A673 (cell line): ENCODE data around the gene POLR3K. TPM values are rescaled to one million over a fixed set of nuclear protein-coding genes. Genes with fewer than 3 reads are reported as not detected.

Experiments
- BruUV-seq: library from RNA; stranded (reverse); fragments of 400-500 nt; replicated peaks from 2 replicates; lab custom pipeline; 2021; lab: Mats Ljungman, UMichigan
- CTCF ChIA-PET: fragments of 300-600 bp; sonication (Branson Sonifier 250); formaldehyde crosslinking; loops from one replicate; lab custom pipeline; 2022; ENCODE audit warnings: antibody characterized with exemption; lab: Charles Lee
- POLR2A ChIA-PET: fragments of 300-600 bp; sonication (Branson Sonifier 250); formaldehyde crosslinking; loops from one replicate; lab custom pipeline; 2022; ENCODE audit warnings: antibody characterized with exemption; ENCODE audit not compliant: low non-redundant PET; lab: Charles Lee
- DNase-seq: peaks from one replicate; pipeline ENCODE4 v3.0.0-alpha.2; 2015; ENCODE audit warnings: low spot score
- H3K27ac ChIP-seq: fragments of 200-600 bp; sonication (generic); 2 replicates; pipeline ENCODE4 v1.5.1; 2016; ENCODE audit warnings: mixed run types, low read depth, mild to moderate bottlenecking, mixed read lengths, antibody characterized with exemption, low read length; ENCODE audit not compliant: poor library complexity, severe bottlenecking
- H3K27me3 ChIP-seq: fragments of 200-600 bp; sonication (generic); replicated peaks from 2 replicates; pipeline ENCODE4 v1.6.1; 2017; ENCODE audit warnings: mixed run types, low read depth, mild to moderate bottlenecking, mixed read lengths, antibody characterized with exemption, low read length; ENCODE audit not compliant: insufficient read depth, poor library complexity
- H3K36me3 ChIP-seq: fragments of 200-600 bp; sonication (generic); 2 replicates; pipeline ENCODE4 v1.6.1; 2016; ENCODE audit warnings: mixed run types, mild to moderate bottlenecking, mixed read lengths, antibody characterized with exemption, low read length; ENCODE audit not compliant: insufficient read depth, poor library complexity, severe bottlenecking
- H3K4me1 ChIP-seq: fragments of 200-600 bp; sonication (generic); 2 replicates; pipeline ENCODE4 v1.6.1; 2017; ENCODE audit warnings: mixed run types, mild to moderate bottlenecking, mixed read lengths, antibody characterized with exemption, low read length; ENCODE audit not compliant: insufficient read depth, poor library complexity, severe bottlenecking
- H3K4me3 ChIP-seq: fragments of 200-600 bp; sonication (generic); 2 replicates; pipeline ENCODE4 v1.5.1; 2016; ENCODE audit warnings: low read depth, mixed run types, mild to moderate bottlenecking, mixed read lengths, low read length; ENCODE audit not compliant: poor library complexity, severe bottlenecking
- H3K9me3 ChIP-seq: fragments of 200-600 bp; sonication (generic); 2 replicates; pipeline ENCODE4 v1.6.1; 2016; ENCODE audit warnings: mixed run types, low read depth, mild to moderate bottlenecking, mixed read lengths, antibody characterized with exemption, low read length; ENCODE audit not compliant: poor library complexity, severe bottlenecking
- CTCF ChIP-seq: fragments of 300-800, 200-600 bp; sonication (generic); conservative IDR thresholded peaks from 2 replicates; pipeline ENCODE4 v1.5.1; 2017; ENCODE audit warnings: low read depth, mild to moderate bottlenecking, antibody characterized with exemption, low read length, moderate library complexity, mixed read lengths
- EZH2 ChIP-seq: fragments of 200-600 bp; sonication (generic); IDR thresholded peaks from 2 replicates; pipeline ENCODE4 v1.6.1; 2017; ENCODE audit warnings: borderline replicate concordance, low read depth, mild to moderate bottlenecking, mixed read lengths, antibody characterized with exemption, low read length; ENCODE audit not compliant: poor library complexity, severe bottlenecking
- intact Hi-C: fragments of 100-400 bp; cut with micrococcal nuclease; formaldehyde crosslinking; loops from one replicate; pipeline ENCODE4 v1.10.0; 2022; ENCODE audit not compliant: unreplicated experiment
- total RNA-seq: library from RNA; stranded (reverse); gene quantifications from 2 replicates; pipeline ENCODE4 v1.2.3, GENCODE V29; 2021

Gene POLR3K
- total RNA-seq, 1 experiment from 2014 or later = 48.5 TPM

GRCh38 chr16:36336-36984 is 16.9 kb downstream of the POLR3K start:
- no peak for DNase-seq

GRCh38 chr16:35678-36305 is 17.6 kb downstream of the POLR3K start:
- no peak for DNase-seq
- Histone ChIP-seq H3K4me3 (no peak overlapping the region), H3K4me1 (no peaks in the 10 kb centered on the region), H3K9me3 (no peaks in the 10 kb centered on the region), H3K36me3 (no peaks in the 10 kb centered on the region), H3K27me3 (no peaks in the 10 kb centered on the region), H3K27ac (no peak overlapping the region)
- CTCF ChIA-PET = no interaction called here
- no TSS peak for BruUV-seq
- POLR2A ChIA-PET = no interaction called here
- intact Hi-C loops = no loop called here
- no peak for TF ChIP-seq CTCF
- no peak for TF ChIP-seq EZH2

More at GRCh38 chr16:36336-36984, 16.9 kb downstream of the POLR3K start:
- no peaks in the 10 kb centered on the region for H3K9me3 ChIP-seq
- H3K4me1 ChIP-seq = no peaks in the 10 kb centered on the region
- no peaks in the 10 kb centered on the region for H3K27me3 ChIP-seq
- H3K36me3 ChIP-seq = no peaks in the 10 kb centered on the region
- BruUV-seq = no TSS peak
- CTCF ChIA-PET = no interaction called here
- TF ChIP-seq CTCF (no peak), EZH2 (no peak)
- POLR2A ChIA-PET = no interaction called here
- intact Hi-C loops = no loop called here
- no peak overlapping the region for H3K4me3 ChIP-seq
- H3K27ac ChIP-seq = no peak overlapping the region

GRCh38 chr16:35011-35677 is 18.3 kb downstream of the POLR3K start:
- POLR2A ChIA-PET = no interaction called here
- no peak overlapping the region for H3K27ac ChIP-seq
- TF ChIP-seq CTCF (no peak), EZH2 (no peak)
- H3K27me3 ChIP-seq = no peaks in the 10 kb centered on the region
- no peak for DNase-seq
- H3K9me3 ChIP-seq = no peaks in the 10 kb centered on the region
- H3K36me3 ChIP-seq = no peaks in the 10 kb centered on the region
- no peaks in the 10 kb centered on the region for H3K4me1 ChIP-seq
- intact Hi-C loops = no loop called here
- CTCF ChIA-PET = no interaction called here
- no TSS peak for BruUV-seq
- no peak overlapping the region for H3K4me3 ChIP-seq
